DOHH2 (cell line): ENCODE results near the gene ARID3B.

Experiments used
- H3F3A ChIP-seq: fragments of 200-600 bp; sonication (generic), shearing (Covaris generic); 2 replicates; pipeline ENCODE4 v1.6.0; 2016; ENCODE audit warnings: antibody characterized with exemption, mild to moderate bottlenecking; ENCODE audit not compliant: control insufficient read depth, insufficient read depth
- H3K27ac ChIP-seq: fragments of 200-600 bp; sonication (generic); 2 replicates; pipeline ENCODE4 v1.5.1; 2014; ENCODE audit warnings: low read depth, mild to moderate bottlenecking, low read length, moderate library complexity
- H3K27me3 ChIP-seq: fragments of 200-600 bp; sonication (generic); 2 replicates; pipeline ENCODE4 v1.6.1; 2014; ENCODE audit warnings: mild to moderate bottlenecking, low read length, mixed read lengths; ENCODE audit not compliant: control insufficient read depth
- H3K36me3 ChIP-seq: fragments of 200-600 bp; sonication (generic); 2 replicates; pipeline ENCODE4 v1.6.1; 2014; ENCODE audit warnings: mild to moderate bottlenecking, low read length, moderate library complexity, mixed read lengths; ENCODE audit not compliant: control insufficient read depth
- H3K4me1 ChIP-seq: fragments of 200-600 bp; sonication (generic); 2 replicates; pipeline ENCODE4 v1.6.1; 2014; ENCODE audit warnings: mild to moderate bottlenecking, low read length, mixed read lengths; ENCODE audit not compliant: control insufficient read depth
- H3K4me2 ChIP-seq: fragments of 200-600 bp; sonication (generic); 2 replicates; pipeline ENCODE4 v1.6.0; 2014; ENCODE audit warnings: mild to moderate bottlenecking, low read length, moderate library complexity
- H3K4me3 ChIP-seq: fragments of 200-600 bp; sonication (generic); 2 replicates; pipeline ENCODE4 v1.5.1; 2014; ENCODE audit warnings: mild to moderate bottlenecking, low read length, mixed read lengths
- H3K79me2 ChIP-seq: fragments of 200-600 bp; sonication (generic); 2 replicates; pipeline ENCODE4 v1.6.1; 2014; ENCODE audit warnings: mild to moderate bottlenecking, low read length, mixed read lengths; ENCODE audit not compliant: control insufficient read depth
- H3K9me2 ChIP-seq: fragments of 200-600 bp; sonication (generic); replicated peaks from 2 replicates; pipeline ENCODE4 v1.6.1; 2014; ENCODE audit warnings: mild to moderate bottlenecking, low read length, mixed read lengths; ENCODE audit not compliant: control insufficient read depth
- H3K9me3 ChIP-seq: fragments of 200-600 bp; sonication (generic); 2 replicates; pipeline ENCODE4 v1.6.1; 2014; ENCODE audit warnings: antibody characterized with exemption, low read length, mixed read lengths; ENCODE audit not compliant: control insufficient read depth, insufficient read depth
- H4K20me1 ChIP-seq: fragments of 200-600 bp; sonication (generic); 2 replicates; pipeline ENCODE4 v1.6.0; 2014; ENCODE audit warnings: low read depth, mild to moderate bottlenecking, antibody characterized with exemption, low read length, moderate library complexity; ENCODE audit not compliant: control insufficient read depth, insufficient read depth
- CTCF ChIP-seq: fragments of 200-600 bp; sonication (generic); IDR thresholded peaks from one replicate; pipeline ENCODE4 v1.5.1; 2014; ENCODE audit warnings: antibody characterized with exemption, mild to moderate bottlenecking, low read depth, low read length; ENCODE audit not compliant: poor library complexity, severe bottlenecking
- EZH2phosphoT487 ChIP-seq: fragments of 200-600 bp; sonication (generic); IDR thresholded peaks from 2 replicates; pipeline ENCODE4 v1.6.1; 2017; ENCODE audit warnings: borderline replicate concordance, mild to moderate bottlenecking, antibody characterized with exemption, low read length, moderate library complexity, mixed read lengths

ARID3B gene

GRCh38 chr15:74626752-74627692 is 86.0 kb downstream of the ARID3B start:
- Histone ChIP-seq H3K79me2 (peaks cover 18% of the 10 kb centered on the region), H3K9me2 (no peaks in the 10 kb centered on the region), H3K36me3 (peaks cover 97% of the 10 kb centered on the region), H3K27ac (no peak overlapping the region), H3K4me1 (peaks cover 9% of the 10 kb centered on the region), H3F3A (peaks cover 3% of the 10 kb centered on the region; the same call in 1 of the 2 replicates), H3K27me3 (no peaks in the 10 kb centered on the region), H4K20me1 (peaks cover 9% of the 10 kb centered on the region; the same call in 1 of the 2 replicates), H3K4me2 (no peak overlapping the region), H3K4me3 (no peak overlapping the region), H3K9me3 (no peaks in the 10 kb centered on the region)
- no peak for TF ChIP-seq CTCF
- no peak for TF ChIP-seq EZH2phosphoT487

GRCh38 chr15:74627766-74628165 is 86.7 kb downstream of the ARID3B start:
- no peak overlapping the region for H3K27ac ChIP-seq
- H3K79me2 ChIP-seq = peaks cover 10% of the 10 kb centered on the region
- no peaks in the 10 kb centered on the region for H3K9me3 ChIP-seq
- 0 out of 2 replicates have a peak, but pooled peaks cover 5% of the 10 kb centered on the region for H4K20me1 ChIP-seq
- no peaks in the 10 kb centered on the region for H3K9me2 ChIP-seq
- peaks cover 3% of the 10 kb centered on the region; the same call in 1 of the 2 replicates for H3F3A ChIP-seq
- H3K27me3 ChIP-seq = no peaks in the 10 kb centered on the region
- H3K4me3 ChIP-seq = no peak overlapping the region
- H3K36me3 ChIP-seq = peaks cover 97% of the 10 kb centered on the region
- H3K4me1 ChIP-seq = peaks cover 9% of the 10 kb centered on the region
- no peak overlapping the region for H3K4me2 ChIP-seq
- TF ChIP-seq EZH2phosphoT487 (no peak), CTCF (no peak)

DNA sequence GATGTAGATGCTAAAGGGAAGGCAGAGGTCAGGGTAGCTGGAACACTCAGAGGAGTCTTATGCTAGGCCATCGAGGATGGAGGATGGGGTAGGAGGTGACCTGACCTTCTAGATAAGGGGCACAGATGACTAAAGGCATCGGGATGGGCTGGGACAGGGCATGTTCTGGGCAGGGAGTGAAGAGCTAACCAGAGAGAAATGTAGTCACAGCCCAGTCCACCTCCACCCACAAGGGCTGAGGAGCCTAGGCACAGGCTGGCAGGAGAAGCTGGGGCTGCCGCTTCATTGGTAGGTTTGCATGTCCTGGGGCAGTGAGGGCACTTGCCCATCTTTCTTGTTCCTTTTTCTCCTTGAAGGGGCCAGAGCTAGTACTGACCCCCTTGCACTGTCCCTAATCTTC is 87.2 kb downstream of the ARID3B start:
- H3K79me2 ChIP-seq = peaks cover 6% of the 10 kb centered on the region
- TF ChIP-seq CTCF (no peak), EZH2phosphoT487 (no peak)
- H3K9me2 ChIP-seq = no peaks in the 10 kb centered on the region
- no peak overlapping the region for H3K4me3 ChIP-seq
- H3F3A ChIP-seq = peaks cover 3% of the 10 kb centered on the region; the same call in 1 of the 2 replicates
- no peak overlapping the region for H3K27ac ChIP-seq
- H3K36me3 ChIP-seq = peaks cover 97% of the 10 kb centered on the region
- H3K9me3 ChIP-seq = no peaks in the 10 kb centered on the region
- H3K4me2 ChIP-seq = no peak overlapping the region
- no peaks in the 10 kb centered on the region for H3K27me3 ChIP-seq
- H3K4me1 ChIP-seq = peaks cover 9% of the 10 kb centered on the region
- H4K20me1 ChIP-seq = 0 out of 2 replicates have a peak, but pooled peaks cover 5% of the 10 kb centered on the region
